Natural killer cell (primary cell): Measurements from ENCODE around the gene RBPMS2. TPM values are rescaled to one million over a fixed set of nuclear protein-coding genes. Genes with fewer than 3 reads are reported as not detected.

Experiments
- ATAC-seq, 3 donors: fragments of 150-1000 bp in 2 of 3; fragments of 200-7000 bp in 1 of 3; cut with Tn5 transposase; 1 replicate in 1 of 3; 2 replicates in 2 of 3; pipeline ENCODE4 v1.10.0; 2021; ENCODE audit warnings: mild to moderate bottlenecking in 2 of 3, moderate library complexity in 2 of 3
- DNase-seq, 2 donors: peaks; one replicate each; pipeline versions ENCODE4 v3.0.0 to v3.0.0-alpha.2; 2013 to 2021; ENCODE audit warnings: mixed read lengths in 1 of 2
- H3K27ac ChIP-seq: one replicate; pipeline ENCODE4 v1.5.1; 2013; ENCODE audit warnings: mild to moderate bottlenecking, low read length
- H3K27me3 ChIP-seq: one replicate; pipeline ENCODE4 v1.6.1; 2013; ENCODE audit warnings: low read length; ENCODE audit not compliant: control insufficient read depth, insufficient read depth
- H3K36me3 ChIP-seq: one replicate; pipeline ENCODE4 v1.6.1; 2013; ENCODE audit warnings: low read length; ENCODE audit not compliant: control insufficient read depth, insufficient read depth
- H3K4me1 ChIP-seq: one replicate; pipeline ENCODE4 v1.6.1; 2013; ENCODE audit warnings: low read length; ENCODE audit not compliant: control insufficient read depth, insufficient read depth
- H3K4me3 ChIP-seq: one replicate; pipeline ENCODE4 v1.5.1; 2013; ENCODE audit warnings: low read length
- H3K9me3 ChIP-seq: one replicate; pipeline ENCODE4 v1.6.1; 2013; ENCODE audit warnings: low read length; ENCODE audit not compliant: control insufficient read depth, insufficient read depth
- H3K27ac Mint-ChIP-seq, 2 donors: one replicate each; pipeline ENCODE4 v1.8.0; 2022; ENCODE audit warnings: mild to moderate bottlenecking in 2 of 2, mixed read lengths in 2 of 2, moderate library complexity in 1 of 2
- H3K27me3 Mint-ChIP-seq, 2 donors: one replicate each; pipeline ENCODE4 v1.8.0; 2022; ENCODE audit warnings: low read depth in 2 of 2, mixed read lengths in 2 of 2
- H3K36me3 Mint-ChIP-seq: one replicate; pipeline ENCODE4 v1.8.0; 2022; ENCODE audit warnings: mixed read lengths
- H3K4me1 Mint-ChIP-seq, 2 donors: one replicate each; pipeline ENCODE4 v1.8.0; 2022; ENCODE audit warnings: mixed read lengths in 2 of 2
- H3K4me3 Mint-ChIP-seq: one replicate; pipeline ENCODE4 v1.8.0; 2022; ENCODE audit warnings: mild to moderate bottlenecking, moderate library complexity, mixed read lengths
- H3K9me3 Mint-ChIP-seq, 2 donors: one replicate each; pipeline ENCODE4 v1.8.0; 2022; ENCODE audit warnings: mixed read lengths in 2 of 2
- CTCF ChIP-seq: fragments of 200-600 bp; IDR thresholded peaks from one replicate; pipeline ENCODE4 v1.8.0; 2022; ENCODE audit warnings: antibody characterized with exemption
- WGBS: methylation state at CpG from one replicate; pipeline ENCODE4 v1.1.7; 2013; ENCODE audit warnings: missing lambda C conversion rate; ENCODE audit not compliant: insufficient coverage; 5-methylcytosine and 5-hydroxymethylcytosine counted together
- intact Hi-C: fragments of 100-400 bp; cut with micrococcal nuclease; formaldehyde crosslinking; loops from one replicate; pipeline ENCODE4 v1.14.2; 2022
- total RNA-seq, 4 donors: library from RNA; stranded (reverse); fragments of 120-200 nt in 1 of 4; gene quantifications; one replicate each; pipeline versions ENCODE4 v1.2.3 to v1.2.4, GENCODE V29; 2013 to 2022

The RBPMS2 gene
- total RNA-seq, 3 donors from 2014 or later (not counting 1 experiment from before 2014, with no cell fraction given) = 7.2 to 25.8 (median 14.7) TPM

GRCh38 chr15:64808785-64809453, 33.5 kb upstream of the RBPMS2 start:
- no peak overlapping the region for H3K4me3 ChIP-seq
- no peak overlapping the region for H3K4me3 Mint-ChIP-seq
- H3K36me3 ChIP-seq = no peaks in the 10 kb centered on the region
- DNase-seq (no peak), ATAC-seq (no peak)
- H3K4me1 ChIP-seq = no peaks in the 10 kb centered on the region
- intact Hi-C loops = no loop called here
- peaks cover 0 to 7% of the 10 kb centered on the region in 2 donors for H3K4me1 Mint-ChIP-seq
- H3K27ac ChIP-seq = no peak overlapping the region
- H3K27ac Mint-ChIP-seq = no peak overlapping the region
- TF ChIP-seq CTCF = no peak
- no peaks in the 10 kb centered on the region for H3K27me3 Mint-ChIP-seq
- H3K9me3 Mint-ChIP-seq = no peaks in the 10 kb centered on the region
- no peaks in the 10 kb centered on the region for H3K36me3 Mint-ChIP-seq
- H3K9me3 ChIP-seq = no peaks in the 10 kb centered on the region
- H3K27me3 ChIP-seq = no peaks in the 10 kb centered on the region
- 81% methylated on average over 8 of the region's 10 CpGs for WGBS

GRCh38 chr15:64807751-64808222, 32.4 kb upstream of the RBPMS2 start:
- H3K27ac ChIP-seq = no peak overlapping the region
- no peaks in the 10 kb centered on the region for H3K27me3 Mint-ChIP-seq
- no peak overlapping the region for H3K27ac Mint-ChIP-seq
- ATAC-seq = no peak
- H3K36me3 Mint-ChIP-seq = no peaks in the 10 kb centered on the region
- H3K4me3 Mint-ChIP-seq = no peak overlapping the region
- peaks cover 0 to 7% of the 10 kb centered on the region in 2 donors for H3K4me1 Mint-ChIP-seq
- WGBS = 88% methylated on average over 5 of the region's 6 CpGs
- H3K36me3 ChIP-seq = no peaks in the 10 kb centered on the region
- intact Hi-C loops = no loop called here
- no peaks in the 10 kb centered on the region for H3K4me1 ChIP-seq
- TF ChIP-seq CTCF = no peak
- no peaks in the 10 kb centered on the region for H3K27me3 ChIP-seq
- no peaks in the 10 kb centered on the region for H3K9me3 Mint-ChIP-seq
- no peak overlapping the region for H3K4me3 ChIP-seq
- no peak for DNase-seq
- no peaks in the 10 kb centered on the region for H3K9me3 ChIP-seq

GRCh38 chr15:64807051-64807749, 31.8 kb upstream of the RBPMS2 start:
- H3K9me3 Mint-ChIP-seq = no peaks in the 10 kb centered on the region
- H3K4me1 ChIP-seq = no peaks in the 10 kb centered on the region
- no peaks in the 10 kb centered on the region for H3K9me3 ChIP-seq
- H3K27ac Mint-ChIP-seq = no peak overlapping the region
- no peak overlapping the region for H3K4me3 ChIP-seq
- WGBS = 96% methylated on average over 13 of the region's 13 CpGs
- no peak overlapping the region for H3K27ac ChIP-seq
- DNase-seq (no peak), ATAC-seq (no peak)
- H3K36me3 ChIP-seq = no peaks in the 10 kb centered on the region
- H3K36me3 Mint-ChIP-seq = no peaks in the 10 kb centered on the region
- no peak for TF ChIP-seq CTCF
- intact Hi-C loops = no loop called here
- no peaks in the 10 kb centered on the region for H3K27me3 Mint-ChIP-seq
- H3K4me1 Mint-ChIP-seq = peaks cover 0 to 7% of the 10 kb centered on the region in 2 donors
- no peak overlapping the region for H3K4me3 Mint-ChIP-seq
- H3K27me3 ChIP-seq = no peaks in the 10 kb centered on the region
